SK-N-SH (cell line): ENCODE data around the gene PPP1R3C. TPM values are rescaled to one million over a fixed set of nuclear protein-coding genes. Genes with fewer than 3 reads are reported as not detected.

Source experiments
- CTCF ChIA-PET: fragments of 300-600, 350-600 bp; formaldehyde crosslinking; extraction: SDS; loops from one replicate; lab custom pipeline; 2021; lab: Yijun Ruan, JAX
- POLR2A ChIA-PET: fragments of 350-600 bp; sonication (Branson Sonifier 250); formaldehyde crosslinking; extraction: SDS; loops from one replicate; lab custom pipeline; 2020; ENCODE audit warnings: antibody characterized with exemption, inconsistent platforms; lab: Yijun Ruan, JAX
- DNase-seq: peaks from one replicate; pipeline ENCODE4 v3.0.0; 2012
- H2AFZ ChIP-seq: fragments of 200-600 bp; sonication (generic); 2 replicates; pipeline ENCODE4 v1.8.1; 2016; ENCODE audit warnings: antibody characterized with exemption, mild to moderate bottlenecking, low read depth
- H3F3A ChIP-seq: fragments of 200-600 bp; sonication (generic); replicated peaks from 2 replicates; pipeline ENCODE3; 2016; ENCODE audit warnings: antibody characterized with exemption, mild to moderate bottlenecking; ENCODE audit not compliant: insufficient read depth
- H3K27ac ChIP-seq, 2 experiments: fragments of 200-500 bp in 1 of 2; fragments of 200-600 bp in 1 of 2; sonication (Bioruptor generic) in 1 of 2; sonication (generic), shearing (Covaris generic) in 1 of 2; 2 replicates each; pipeline versions ENCODE4 v1.5.1 to v1.6.1; 2014 to 2016; ENCODE audit warnings: low read depth in 2 of 2, inconsistent platforms in 1 of 2, low read length in 1 of 2, mild to moderate bottlenecking in 1 of 2, mixed read lengths in 1 of 2
- H3K27me3 ChIP-seq: fragments of 200-600 bp; sonication (generic), shearing (Covaris generic); 2 replicates; pipeline ENCODE4 v1.6.1; 2016; ENCODE audit warnings: mixed run types; ENCODE audit not compliant: insufficient read depth
- H3K36me3 ChIP-seq, 2 experiments: fragments of 200-500 bp in 1 of 2; fragments of 200-600 bp in 1 of 2; sonication (Bioruptor generic) in 1 of 2; sonication (generic) in 1 of 2; replicated peaks in 1 of 2; 2 replicates each; pipeline versions ENCODE3 to v1.5.1; 2014 to 2016; ENCODE audit warnings: low read length in 1 of 2, mild to moderate bottlenecking in 1 of 2; ENCODE audit not compliant: insufficient read depth in 2 of 2, control insufficient read depth in 1 of 2
- H3K4me1 ChIP-seq, 2 experiments: fragments of 200-500 bp in 1 of 2; fragments of 200-600 bp in 1 of 2; sonication (Bioruptor generic) in 1 of 2; sonication (generic), shearing (Covaris generic) in 1 of 2; 2 replicates each; pipeline versions ENCODE4 v1.5.1 to v1.6.1; 2014 to 2016; ENCODE audit warnings: low read depth in 1 of 2, low read length in 1 of 2, mixed run types in 1 of 2; ENCODE audit not compliant: insufficient read depth in 2 of 2, control insufficient read depth in 1 of 2
- H3K4me2 ChIP-seq: fragments of 200-600 bp; sonication (generic), shearing (Covaris generic); 2 replicates; pipeline ENCODE4 v1.6.1; 2017; ENCODE audit warnings: mixed run types
- H3K4me3 ChIP-seq, 2 experiments: fragments of 200-500 bp in 1 of 2; fragments of 200-600 bp in 1 of 2; sonication (Bioruptor generic) in 1 of 2; sonication (generic), shearing (Covaris generic) in 1 of 2; 2 replicates each; pipeline versions ENCODE4 v1.5.1 to v1.8.1; 2014 to 2016; ENCODE audit warnings: low read depth in 2 of 2, inconsistent platforms in 1 of 2, low read length in 1 of 2, mild to moderate bottlenecking in 1 of 2, mixed read lengths in 1 of 2, moderate library complexity in 1 of 2
- H3K79me2 ChIP-seq: fragments of 200-600 bp; sonication (generic); 2 replicates; pipeline ENCODE4 v1.8.1; 2017; ENCODE audit warnings: mild to moderate bottlenecking; ENCODE audit not compliant: insufficient read depth
- H3K9ac ChIP-seq: fragments of 200-600 bp; sonication (generic); 2 replicates; pipeline ENCODE4 v1.6.1; 2017; ENCODE audit warnings: mixed run types
- H3K9me2 ChIP-seq: fragments of 200-600 bp; sonication (generic); 2 replicates; pipeline ENCODE4 v1.6.1; 2017; ENCODE audit warnings: mixed run types
- H3K9me3 ChIP-seq: fragments of 200-600 bp; sonication (generic); 2 replicates; pipeline ENCODE4 v1.6.1; 2017; ENCODE audit warnings: mixed run types, mild to moderate bottlenecking, moderate library complexity
- H4K20me1 ChIP-seq: fragments of 200-600 bp; sonication (generic); 2 replicates; pipeline ENCODE4 v1.6.1; 2017; ENCODE audit warnings: mild to moderate bottlenecking, mixed run types; ENCODE audit not compliant: insufficient read depth
- CHD2 ChIP-seq: fragments of 150-350 bp; IDR thresholded peaks from 2 replicates; pipeline ENCODE4 v1.6.1; 2018; ENCODE audit warnings: low read length; ENCODE audit not compliant: partially characterized antibody
- EP300 ChIP-seq, 2 experiments: IDR thresholded peaks; 2 replicates each; pipeline versions ENCODE4 v1.4.0 to v1.6.1; 2012; ENCODE audit warnings: borderline replicate concordance in 1 of 2, low read depth in 1 of 2, low read length in 1 of 2
- EZH2phosphoT487 ChIP-seq: fragments of 200-600 bp; sonication (generic); IDR thresholded peaks from 2 replicates; pipeline ENCODE4 v1.6.1; 2017; ENCODE audit warnings: low read depth, mixed run types, mild to moderate bottlenecking, antibody characterized with exemption, moderate library complexity, borderline replicate concordance
- FOSL2 ChIP-seq: IDR thresholded peaks from 2 replicates; pipeline ENCODE4 v1.4.0; 2012; ENCODE audit warnings: low read depth, mild to moderate bottlenecking, moderate library complexity, borderline replicate concordance
- GABPA ChIP-seq: IDR thresholded peaks from 2 replicates; pipeline ENCODE4 v1.4.0; 2012; ENCODE audit warnings: low read depth, mild to moderate bottlenecking
- JUND ChIP-seq: IDR thresholded peaks from 2 replicates; pipeline ENCODE4 v1.4.0; 2012
- MAX ChIP-seq: IDR thresholded peaks from 2 replicates; pipeline ENCODE4 v1.4.0; 2012; ENCODE audit warnings: low read depth
- MEF2A ChIP-seq: IDR thresholded peaks from 2 replicates; pipeline ENCODE4 v1.4.0; 2012; ENCODE audit warnings: low read depth, borderline replicate concordance
- NFIC ChIP-seq: IDR thresholded peaks from 2 replicates; pipeline ENCODE4 v1.4.0; 2012; ENCODE audit warnings: borderline replicate concordance
- NRF1 ChIP-seq: IDR thresholded peaks from 2 replicates; pipeline ENCODE4 v1.6.1; 2012; ENCODE audit warnings: low read depth, mild to moderate bottlenecking, low read length
- PBX3 ChIP-seq: IDR thresholded peaks from 2 replicates; pipeline ENCODE4; 2012
- POLR2AphosphoS5 ChIP-seq: IDR thresholded peaks from 2 replicates; pipeline ENCODE4 v1.6.1; 2012; ENCODE audit warnings: low read depth, low read length
- RCOR1 ChIP-seq: fragments of 150-350 bp; IDR thresholded peaks from 2 replicates; pipeline ENCODE4 v1.6.1; 2017; ENCODE audit warnings: antibody characterized with exemption, low read length
- REST ChIP-seq: IDR thresholded peaks from 2 replicates; pipeline ENCODE4 v1.6.1; 2012; ENCODE audit warnings: mild to moderate bottlenecking, low read depth, low read length, moderate library complexity
- RFX5 ChIP-seq: IDR thresholded peaks from 2 replicates; pipeline ENCODE4 v1.6.1; 2012; ENCODE audit warnings: mild to moderate bottlenecking, improper control_type of control experiment, low read length
- SIN3A ChIP-seq: IDR thresholded peaks from 2 replicates; pipeline ENCODE4 v1.6.1; 2012; ENCODE audit warnings: low read depth, mild to moderate bottlenecking, low read length, moderate library complexity, borderline replicate concordance
- TAF1 ChIP-seq: IDR thresholded peaks from 2 replicates; pipeline ENCODE4 v1.6.1; 2012; ENCODE audit warnings: low read depth, mild to moderate bottlenecking, low read length, moderate library complexity, borderline replicate concordance
- TCF12 ChIP-seq: IDR thresholded peaks from 2 replicates; pipeline ENCODE4 v1.4.0; 2012
- TEAD4 ChIP-seq: IDR thresholded peaks from 2 replicates; pipeline ENCODE4 v1.4.0; 2012; ENCODE audit warnings: mild to moderate bottlenecking, borderline replicate concordance; ENCODE audit not compliant: insufficient read depth
- USF1 ChIP-seq: IDR thresholded peaks from 2 replicates; pipeline ENCODE4 v1.4.0; 2012; ENCODE audit warnings: low read depth, borderline replicate concordance
- YY1 ChIP-seq: IDR thresholded peaks from 2 replicates; pipeline ENCODE4 v1.4.0; 2012; ENCODE audit warnings: low read depth, mild to moderate bottlenecking
- ZBTB33 ChIP-seq: IDR thresholded peaks from 2 replicates; pipeline ENCODE4 v1.4.0; 2012; ENCODE audit warnings: low read depth, borderline replicate concordance
- WGBS: methylation state at CpG from one replicate; pipeline ENCODE4 v1.1.6; 2017; ENCODE audit warnings: low lambda C conversion rate; 5-methylcytosine and 5-hydroxymethylcytosine counted together
- polyA plus RNA-seq, 3 experiments: library from polyadenylated mRNA; depleted of rRNA; stranded (reverse); fragments of >200 nt; gene quantifications; 2 replicates each; pipeline ENCODE4 v1.2.3, GENCODE V29; 2012

The PPP1R3C gene
- polyA plus RNA-seq, 1 of the 3 experiments (the other 2 are of a cell fraction): 9.0 TPM

GRCh38 chr10:91596825-91597196 is 36.1 kb downstream of the PPP1R3C start:
- no peak overlapping the region for H3K4me3 ChIP-seq
- no peaks in the 10 kb centered on the region for H3K36me3 ChIP-seq
- H3F3A ChIP-seq: peaks cover 31% of the 10 kb centered on the region
- no peak for DNase-seq
- peaks cover 37 to 39% of the 10 kb centered on the region in 2 experiments for H3K4me1 ChIP-seq
- TF ChIP-seq RFX5 (no peak), EZH2phosphoT487 (no peak), EP300 (IDR thresholded peaks at IDR 0.05; ENCODE audit: borderline replicate concordance in 1 of 2, low read depth in 1 of 2, low read length in 1 of 2) (peak in 1 of 2 experiments; percentile 68; a peak in 1 of 4 replicates), TAF1 (0 out of 2 replicates have a peak, but pooled peaks have one; percentile 10), NRF1 (no peak), SIN3A (no peak), YY1 (0 out of 2 replicates have a peak, but pooled peaks have one; percentile 10), FOSL2 (peak; percentile 37; the same call in 1 of the 2 replicates), MAX (0 out of 2 replicates have a peak, but pooled peaks have one; percentile 56), CHD2 (no peak), NFIC (no peak; the same call in 1 of the 2 replicates), MEF2A (peak; percentile 51; the same call in 1 of the 2 replicates), ZBTB33 (no peak), GABPA (0 out of 2 replicates have a peak, but pooled peaks have one; percentile 6), RCOR1 (no peak), REST (no peak), USF1 (no peak), TCF12 (peak; percentile 76), POLR2AphosphoS5 (no peak), JUND (peak; percentile 36; the same call in 1 of the 2 replicates), TEAD4 (peak; percentile 40; the same call in 1 of the 2 replicates), PBX3 (peak; percentile 73)
- H4K20me1 ChIP-seq: no peaks in the 10 kb centered on the region
- peak overlapping the region; percentile 58; the same call in 1 of the 2 replicates for H2AFZ ChIP-seq
- ChIA-PET POLR2A (no interaction called here), CTCF (interaction anchor here (0.8 to 9.1 kb wide), 6 partner anchors 13 to 103 kb away, joined by 3 to 51 read pairs (median 6); partner anchors contain the start of gene PPP1R3C)
- no peaks in the 10 kb centered on the region for H3K79me2 ChIP-seq
- H3K9me3 ChIP-seq: no peaks in the 10 kb centered on the region
- H3K9me2 ChIP-seq: no peaks in the 10 kb centered on the region
- peak overlapping the region; percentile 86 to 93 for H3K27ac ChIP-seq
- H3K27me3 ChIP-seq: no peaks in the 10 kb centered on the region
- peak overlapping the region; percentile 61 for H3K4me2 ChIP-seq
- WGBS: 22% methylated on average over 1 of the region's 1 CpG
- H3K9ac ChIP-seq: peak overlapping the region; percentile 38
